Effector memory CD4-positive, alpha-beta T cell (primary cell): ENCODE data around the gene GADD45B.
A peak's percentile ranks its signal among the peaks of the same experiment; 100 is the strongest.

Experiments used
- DNase-seq, 3 donors: peaks; one replicate each; pipeline ENCODE4 v3.0.0-alpha.2; 2020
- H3K27ac ChIP-seq: 2 replicates; pipeline ENCODE4 v1.7.0; 2013; ENCODE audit warnings: mild to moderate bottlenecking, low read length, moderate library complexity; ENCODE audit not compliant: insufficient read depth, poor library complexity, severe bottlenecking
- H3K27me3 ChIP-seq: replicated peaks from 2 replicates; pipeline ENCODE4 v1.7.0; 2013; ENCODE audit warnings: mild to moderate bottlenecking, low read length; ENCODE audit not compliant: insufficient read depth, control insufficient read depth, poor library complexity, severe bottlenecking
- H3K36me3 ChIP-seq: 2 replicates; pipeline ENCODE4 v1.7.0; 2013; ENCODE audit warnings: mild to moderate bottlenecking, low read length, moderate library complexity; ENCODE audit not compliant: control insufficient read depth, insufficient read depth
- H3K4me1 ChIP-seq: 2 replicates; pipeline ENCODE4 v1.7.0; 2013; ENCODE audit warnings: low read length, mild to moderate bottlenecking; ENCODE audit not compliant: control insufficient read depth, insufficient read depth, poor library complexity, severe bottlenecking
- H3K4me3 ChIP-seq: 2 replicates; pipeline ENCODE4 v1.7.0; 2013; ENCODE audit warnings: low read length, low read depth, mild to moderate bottlenecking; ENCODE audit not compliant: insufficient read depth, poor library complexity, severe bottlenecking
- H3K9me3 ChIP-seq: 2 replicates; pipeline ENCODE4 v1.7.0; 2013; ENCODE audit warnings: mild to moderate bottlenecking, low read length, moderate library complexity; ENCODE audit not compliant: control insufficient read depth

Gene GADD45B

DNA sequence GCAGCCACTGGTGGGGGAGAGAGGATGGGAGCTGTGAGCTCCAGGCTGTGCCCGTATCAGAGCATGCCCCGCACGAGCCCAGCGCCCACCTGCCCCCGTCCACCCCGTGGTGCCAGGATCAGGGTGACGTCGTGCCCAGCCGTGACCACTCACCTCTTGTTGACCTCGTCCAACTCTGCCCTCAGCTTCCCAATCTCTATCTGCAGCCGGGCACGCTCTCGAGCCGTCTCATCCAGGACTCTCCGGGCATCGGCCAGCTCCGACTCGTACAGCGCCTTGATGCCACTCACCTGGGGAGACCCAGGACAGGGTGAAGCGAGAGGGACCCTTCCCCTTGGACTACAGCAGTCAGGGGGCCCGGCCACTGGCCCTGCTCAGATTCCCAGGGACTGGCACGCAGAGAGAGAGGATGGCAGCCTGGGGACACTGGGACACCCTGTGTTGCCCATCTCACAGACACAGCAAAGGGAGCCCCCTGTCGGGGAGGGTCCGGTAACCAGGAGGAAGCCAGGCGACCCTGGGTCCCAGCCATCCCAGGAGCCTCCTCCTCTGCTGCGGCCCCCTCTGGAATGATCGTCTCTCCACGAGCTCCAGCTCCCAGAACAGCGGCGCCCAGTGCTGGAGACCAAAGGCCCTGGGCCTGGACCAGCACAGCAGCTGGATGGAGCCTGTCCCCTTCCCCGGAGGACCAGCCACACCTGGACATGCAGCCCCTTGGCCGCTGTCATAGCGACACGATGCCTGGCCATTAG, 31.5 kb upstream of the GADD45B start:
- Histone ChIP-seq H3K4me3 (no peak overlapping the region), H3K27ac (no peak overlapping the region), H3K27me3 (no peaks in the 10 kb centered on the region), H3K36me3 (peaks cover 15% of the 10 kb centered on the region), H3K9me3 (no peaks in the 10 kb centered on the region), H3K4me1 (no peaks in the 10 kb centered on the region)
- DNase-seq: no peak

DNA sequence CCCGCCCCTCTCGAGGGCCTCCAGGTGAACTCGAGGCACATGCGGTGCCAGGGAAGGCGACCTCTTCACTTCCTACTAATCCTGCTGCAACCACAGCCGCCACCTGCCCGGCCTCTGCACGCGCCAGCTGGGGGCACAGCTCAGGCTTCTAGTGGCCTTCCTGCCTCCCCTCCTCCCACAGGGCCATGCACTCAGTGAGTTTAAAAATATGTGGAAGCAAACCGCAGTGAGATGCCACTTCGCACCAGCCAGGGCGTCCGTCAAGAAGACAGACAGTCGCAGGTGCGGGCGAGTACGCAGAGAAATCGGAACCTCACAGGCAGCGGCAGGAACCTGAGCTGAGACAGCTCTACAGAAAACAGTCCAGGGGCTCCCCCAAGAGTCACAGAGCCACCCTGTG, 29.5 kb upstream of the GADD45B start:
- Histone ChIP-seq H3K27ac (no peak overlapping the region), H3K36me3 (peaks cover 15% of the 10 kb centered on the region), H3K4me1 (no peaks in the 10 kb centered on the region), H3K9me3 (no peaks in the 10 kb centered on the region), H3K4me3 (no peak overlapping the region), H3K27me3 (no peaks in the 10 kb centered on the region)
- no peak for DNase-seq

GRCh38 chr19:2449019-2449418, 26.9 kb upstream of the GADD45B start:
- peaks cover 6% of the 10 kb centered on the region for H3K36me3 ChIP-seq
- H3K27me3 ChIP-seq: no peaks in the 10 kb centered on the region
- H3K4me3 ChIP-seq: no peak overlapping the region
- no peaks in the 10 kb centered on the region for H3K9me3 ChIP-seq
- H3K4me1 ChIP-seq: no peaks in the 10 kb centered on the region
- no peak overlapping the region for H3K27ac ChIP-seq
- no peak for DNase-seq

DNA sequence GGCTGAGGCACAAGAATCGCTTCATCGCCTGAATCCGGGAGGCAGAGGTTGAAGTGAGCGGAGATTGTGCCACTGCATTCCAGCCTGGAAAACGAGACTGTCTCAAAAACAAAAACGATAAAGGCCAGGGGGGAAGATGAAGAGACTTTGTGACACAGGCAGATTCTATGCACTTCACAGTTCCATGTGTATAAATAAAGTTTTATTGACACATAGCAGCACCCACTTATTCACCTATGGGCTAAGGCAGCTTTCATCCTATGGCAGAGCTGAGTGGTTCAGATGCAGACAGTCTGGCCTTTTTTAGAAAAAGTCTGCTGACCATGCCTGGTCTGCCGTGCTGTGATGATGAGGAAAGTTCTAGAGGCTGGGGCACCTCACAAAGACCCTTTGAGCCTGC, 24.8 kb upstream of the GADD45B start:
- Histone ChIP-seq H3K36me3 (no peaks in the 10 kb centered on the region), H3K27ac (no peak overlapping the region), H3K27me3 (no peaks in the 10 kb centered on the region), H3K4me3 (no peak overlapping the region), H3K9me3 (no peaks in the 10 kb centered on the region), H3K4me1 (peaks cover 12% of the 10 kb centered on the region)
- no peak for DNase-seq

DNA sequence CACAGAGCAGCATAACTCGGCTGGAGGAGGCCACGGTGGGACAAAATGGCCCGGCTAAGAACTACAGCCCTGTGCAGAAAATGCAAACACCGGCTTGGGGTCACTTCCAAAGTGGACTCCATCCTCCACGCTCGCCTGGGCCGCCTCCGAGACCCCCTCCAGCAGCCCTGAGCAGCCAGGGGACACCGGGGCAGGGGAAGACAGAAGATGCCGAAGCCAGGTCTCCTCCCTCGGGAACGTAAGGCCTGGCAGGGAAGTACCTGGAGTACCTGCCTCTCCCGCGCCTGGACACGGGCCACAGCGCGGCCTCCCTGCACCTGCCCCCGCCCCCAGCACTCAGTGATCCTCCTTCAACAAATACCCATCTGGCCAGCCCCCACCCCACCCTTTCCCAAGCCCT, 24.2 kb upstream of the GADD45B start:
- no peaks in the 10 kb centered on the region for H3K9me3 ChIP-seq
- peaks cover 14% of the 10 kb centered on the region for H3K4me1 ChIP-seq
- no peak overlapping the region for H3K4me3 ChIP-seq
- H3K36me3 ChIP-seq: no peaks in the 10 kb centered on the region
- no peak for DNase-seq
- no peaks in the 10 kb centered on the region for H3K27me3 ChIP-seq
- H3K27ac ChIP-seq: no peak overlapping the region

- Histone ChIP-seq H3K27me3 (no peaks in the 10 kb centered on the region), H3K4me3 (no peak overlapping the region), H3K27ac (no peak overlapping the region), H3K4me1 (peaks cover 14% of the 10 kb centered on the region), H3K36me3 (no peaks in the 10 kb centered on the region), H3K9me3 (no peaks in the 10 kb centered on the region)
- no peak for DNase-seq
Measured at GRCh38 chr19:2453431-2454025, 22.4 kb upstream of the GADD45B start.

DNA sequence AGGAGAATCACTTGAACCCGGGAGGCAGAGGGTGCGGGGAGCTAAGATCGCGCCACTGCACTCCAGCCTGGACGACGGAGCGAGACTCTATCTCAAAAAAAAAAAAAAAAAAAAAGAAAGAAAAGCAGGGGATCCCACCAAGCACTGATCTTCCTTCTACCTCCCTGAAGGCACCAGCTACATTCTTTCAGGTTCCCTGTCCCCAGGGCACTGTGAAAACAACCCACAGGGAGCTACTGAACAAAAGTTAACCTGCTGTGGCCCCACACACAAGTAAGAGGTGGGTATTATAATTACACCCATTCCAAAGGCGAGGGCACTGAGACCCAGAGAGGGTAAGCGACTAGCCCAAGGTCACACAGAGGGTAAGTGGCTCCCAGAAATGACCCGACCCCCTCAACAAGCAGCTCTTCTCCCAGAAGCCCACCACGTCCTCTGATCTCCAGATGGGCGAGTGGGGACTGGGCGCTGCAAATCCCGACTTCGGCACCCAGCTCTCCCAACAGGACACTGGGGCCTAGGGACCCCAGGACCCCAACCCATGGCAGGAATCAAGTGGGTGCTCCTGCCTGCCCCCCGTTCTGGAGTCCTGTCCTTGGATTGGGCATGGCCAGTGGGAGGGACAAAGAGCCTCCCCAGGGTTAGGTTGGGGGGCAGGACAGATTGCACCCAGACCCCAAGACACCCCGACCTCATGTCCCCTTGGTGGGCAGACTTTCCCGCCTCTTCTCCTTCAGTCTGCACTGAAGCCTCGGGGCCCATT, 21.5 kb upstream of the GADD45B start:
- H3K4me3 ChIP-seq: no peak overlapping the region
- no peak overlapping the region for H3K27ac ChIP-seq
- no peaks in the 10 kb centered on the region for H3K27me3 ChIP-seq
- no peaks in the 10 kb centered on the region for H3K9me3 ChIP-seq
- H3K36me3 ChIP-seq: no peaks in the 10 kb centered on the region
- DNase-seq: no peak
- H3K4me1 ChIP-seq: peaks cover 14% of the 10 kb centered on the region

DNA sequence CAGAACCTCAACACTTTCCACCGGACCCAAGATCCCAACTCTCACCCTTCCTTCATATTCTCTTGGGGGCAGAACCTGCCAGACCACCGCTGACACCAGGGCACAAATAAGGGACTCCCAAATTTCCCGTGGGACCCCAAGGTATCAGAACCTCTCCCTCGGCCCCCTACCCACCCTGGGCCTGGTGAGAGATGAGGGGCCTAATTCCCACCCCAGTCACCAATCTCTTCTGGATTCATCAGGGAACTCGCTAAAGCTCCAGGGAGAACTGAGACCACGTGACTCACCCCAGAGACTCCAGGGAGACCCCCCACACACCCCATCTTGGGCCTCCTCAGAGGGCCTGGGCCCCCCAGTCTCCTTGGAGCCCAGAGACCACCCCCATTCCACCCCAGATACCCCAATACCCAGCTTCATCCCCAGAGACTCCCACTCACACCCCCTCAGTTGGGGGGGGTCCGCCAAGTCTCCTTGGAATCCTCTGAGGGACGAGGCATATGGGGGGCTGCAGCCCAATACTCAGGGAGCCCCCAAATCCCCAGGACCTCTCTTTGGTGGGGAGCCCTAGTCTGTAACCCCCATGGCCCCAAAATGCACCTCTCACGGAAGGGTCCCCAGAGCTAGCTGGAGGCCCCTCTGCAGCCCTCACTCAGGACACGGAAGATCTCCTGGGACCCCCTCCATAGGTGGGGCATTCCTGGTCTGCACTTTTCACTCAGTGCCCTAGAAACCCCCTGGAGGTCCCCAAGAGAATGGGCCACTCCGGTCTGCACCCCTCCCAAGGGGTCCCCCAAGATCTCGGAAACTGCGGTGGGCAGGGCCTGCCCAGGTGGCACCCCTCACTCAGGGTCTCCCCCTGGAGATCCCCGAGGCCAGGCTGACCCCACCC, 20.7 kb upstream of the GADD45B start:
- Histone ChIP-seq H3K4me1 (peaks cover 14% of the 10 kb centered on the region), H3K36me3 (no peaks in the 10 kb centered on the region), H3K27me3 (no peaks in the 10 kb centered on the region), H3K4me3 (peak overlapping the region; percentile 88), H3K9me3 (no peaks in the 10 kb centered on the region), H3K27ac (peak overlapping the region; percentile 75)
- no peak for DNase-seq

- DNase-seq: peak in 2 of 3 donors; percentile 51 to 60
- Histone ChIP-seq H3K27ac (peak overlapping the region; percentile 75), H3K9me3 (no peaks in the 10 kb centered on the region), H3K27me3 (no peaks in the 10 kb centered on the region), H3K4me1 (peaks cover 14% of the 10 kb centered on the region), H3K4me3 (peak overlapping the region; percentile 88), H3K36me3 (no peaks in the 10 kb centered on the region)
Measured at GRCh38 chr19:2455851-2456570, 19.9 kb upstream of the GADD45B start.
